ENCODE measurements around the gene HOXA1. TPM values are rescaled to one million over a fixed set of nuclear protein-coding genes. Genes with fewer than 3 reads are reported as not detected.

Gene HOXA1
- total and polyA plus RNA-seq, 2 of the 4 experiments (the other 2 are of a cell fraction): 0.54 to 1.8 TPM

- TF ChIP-seq CEBPB (IDR thresholded peaks at IDR 0.05; ENCODE audit: low read depth, low read length): no peak
- TF ChIP-seq MXI1 (IDR thresholded peaks at IDR 0.05; ENCODE audit: borderline replicate concordance, low read depth, low read length): peak; percentile 63; the same call in 1 of the 2 replicates
Observed at GRCh38 chr7:27117887-27118491, 22.2 kb upstream of the HOXA1 start (continued).

GRCh38 chr7:27116962-27117886, 21.4 kb upstream of the HOXA1 start:
- Histone ChIP-seq H3K23ac (ENCODE audit: low read depth, low read length) (peak overlapping the region; percentile 95), H2BK120ac (ENCODE audit: low read depth, low read length) (peak overlapping the region; percentile 73), H4K20me1 (ENCODE audit: insufficient read depth, low read length) (peaks cover 10% of the 10 kb centered on the region), H3K4me1 (ENCODE audit: control insufficient read depth, insufficient read depth, low read length) (peaks cover 23% of the 10 kb centered on the region), H3K9me3 (ENCODE audit: control insufficient read depth, insufficient read depth, low read length) (no peaks in the 10 kb centered on the region), H2AK9ac (replicated peaks; ENCODE audit: low read depth, low read length, poor library complexity) (peak overlapping the region; percentile 83), H3K79me1 (ENCODE audit: low read depth in 1 of 2, low read length in 2 of 2) (peaks cover 0 to 39% of the 10 kb centered on the region in 2 experiments; a peak in 2 of 4 replicates), H3K9ac (ENCODE audit: low read depth, low read length) (peak overlapping the region; percentile 96), H3K56ac (ENCODE audit: extremely low read depth, insufficient read depth, low read length) (peak overlapping the region; percentile 91), H3K4me2 (ENCODE audit: low read depth, low read length) (peak overlapping the region; percentile 78), H2BK20ac (ENCODE audit: low read depth, low read length) (peak overlapping the region; percentile 54), H2AK5ac (ENCODE audit: low read depth, low read length) (peak overlapping the region; percentile 92), H4K5ac (ENCODE audit: low read depth, low read length) (peak overlapping the region; percentile 54), H4K8ac (ENCODE audit: low read depth in 2 of 2, low read length in 2 of 2) (peak overlapping the region; percentile 37 to 64; a peak in 2 of 4 replicates), H3K18ac (ENCODE audit: low read depth, low read length) (peak overlapping the region; percentile 97), H3K9me1 (ENCODE audit: insufficient read depth, low read length) (peaks cover 7% of the 10 kb centered on the region; the same call in 1 of the 2 replicates), H3K27me3 (ENCODE audit: control insufficient read depth, insufficient read depth, low read length) (no peaks in the 10 kb centered on the region), H3K27ac (ENCODE audit: insufficient read depth, low read length) (peak overlapping the region; percentile 89), H2BK5ac (ENCODE audit: low read depth, low read length, poor library complexity, severe bottlenecking) (peak overlapping the region; percentile 80), H4K91ac (ENCODE audit: insufficient read depth, low read depth, low read length) (peak overlapping the region; percentile 83), H3K4me3 (ENCODE audit: insufficient read depth, low read depth, low read length) (peak overlapping the region; percentile 71), H3K4ac (ENCODE audit: low read depth, low read length) (peak overlapping the region; percentile 86), H3K36me3 (ENCODE audit: control insufficient read depth, insufficient read depth, low read length) (peaks cover 9% of the 10 kb centered on the region; the same call in 1 of the 2 replicates), H2AFZ (replicated peaks; ENCODE audit: low read length, poor library complexity) (peak overlapping the region; percentile 53), H2BK15ac (ENCODE audit: low read depth, low read length) (peak overlapping the region; percentile 58; the same call in 1 of the 3 replicates), H3K14ac (replicated peaks; ENCODE audit: low read depth, low read length) (peak overlapping the region; percentile 72)
- ATAC-seq (ENCODE audit: low read depth) (no peak), DNase-seq (peak; percentile 28)
- dilution Hi-C loops (cut with HindIII; ENCODE audit: low sequenced_read_pairs, unreplicated experiment): no loop called here
- ChIA-PET POLR2A (ENCODE audit: unreplicated experiment) (interaction anchor here (0.6 kb wide), 1 partner anchor 412 kb away, joined by 3 read pairs; no protein-coding TSS in a partner anchor), CTCF (interaction anchor here (0.7 to 1.3 kb wide), 2 partner anchors 34 to 263 kb away, joined by 3 read pairs; no protein-coding TSS in a partner anchor)
- intact Hi-C loops (cut with micrococcal nuclease): no loop called here
- 0% methylated on average over 4 of the region's 12 CpGs; no CpG with 5 or more reads in 1 of the 2 experiments for WGBS, 2 experiments (ENCODE audit: extremely low coverage in 2 of 2, insufficient read length in 1 of 2)
- in situ Hi-C loops (cut with MboI; ENCODE audit: low sequenced_read_pairs): no loop called here
- no TSS peak for BruUV-seq (replicated peaks)
- TF ChIP-seq POLR2A (IDR thresholded peaks at IDR 0.05; ENCODE audit: low read depth, low read length) (peak; percentile 25; the same call in 1 of the 2 replicates), MAZ (IDR thresholded peaks at IDR 0.05; ENCODE audit: borderline replicate concordance, low read depth, low read length) (no peak)

All from IMR-90 (cell line).